ENCODE measurements around the gene BRCC3.
"Not testable (repeated sequence)": the region's sequence is repeated elsewhere in the genome, so short reads cannot be mapped to it uniquely, and the experiment has no call there.

The BRCC3 gene

GRCh38 chrX:155144926-155145325 lies 73.6 kb downstream of the BRCC3 start:
- ATAC-seq = no peak

GRCh38 chrX:155147612-155148011 lies 76.3 kb downstream of the BRCC3 start:
- ATAC-seq = not testable (repeated sequence)

- ATAC-seq = not testable (repeated sequence)
Observed at GRCh38 chrX:155148166-155148565, 76.9 kb downstream of the BRCC3 start.

- no peak for ATAC-seq
Observed at GRCh38 chrX:155148724-155149537, 77.6 kb downstream of the BRCC3 start.

GRCh38 chrX:155169881-155170280 lies 98.6 kb downstream of the BRCC3 start:
- no peak for ATAC-seq
